GM23338 (cell line): ENCODE data around the gene CTDSP2. TPM values are rescaled to one million over a fixed set of nuclear protein-coding genes. Genes with fewer than 3 reads are reported as not detected.

ENCODE experiments used
- ATAC-seq: fragments of 200-7000 bp; cut with Tn5 transposase; 3 replicates; pipeline ENCODE4 v1.9.1; 2020
- DNase-seq: peaks from one replicate; pipeline ENCODE4 v3.0.0-alpha.2; 2015; ENCODE audit warnings: low spot score
- H2AFZ ChIP-seq: fragments of 200-600 bp; sonication (generic); 2 replicates; pipeline ENCODE4 v1.8.0; 2016; ENCODE audit warnings: antibody characterized with exemption, mild to moderate bottlenecking, moderate library complexity
- H3F3A ChIP-seq: fragments of 200-600 bp; sonication (generic); replicated peaks from 2 replicates; pipeline ENCODE4 v1.8.0; 2017; ENCODE audit warnings: antibody characterized with exemption, mixed run types, low read depth
- H3K27ac ChIP-seq: fragments of 200-600 bp; sonication (generic); 2 replicates; pipeline ENCODE4 v1.6.1; 2016; ENCODE audit warnings: low read depth
- H3K27me3 ChIP-seq: fragments of 200-600 bp; sonication (generic); 2 replicates; pipeline ENCODE4 v1.8.0; 2016; ENCODE audit warnings: mild to moderate bottlenecking, mixed run types, moderate library complexity; ENCODE audit not compliant: insufficient read depth
- H3K36me3 ChIP-seq: fragments of 200-600 bp; sonication (generic); 2 replicates; pipeline ENCODE4 v1.8.0; 2016; ENCODE audit warnings: mild to moderate bottlenecking; ENCODE audit not compliant: insufficient read depth
- H3K4me1 ChIP-seq: fragments of 200-600 bp; sonication (generic); 2 replicates; pipeline ENCODE4 v1.8.0; 2016; ENCODE audit warnings: mild to moderate bottlenecking, moderate library complexity; ENCODE audit not compliant: insufficient read depth
- H3K4me2 ChIP-seq: fragments of 200-600 bp; sonication (generic); 2 replicates; pipeline ENCODE4 v1.7.1; 2017; ENCODE audit warnings: mixed run types
- H3K4me3 ChIP-seq: fragments of 200-600 bp; sonication (generic); 2 replicates; pipeline ENCODE4 v1.6.1; 2016; ENCODE audit warnings: mixed run types
- H3K79me2 ChIP-seq: fragments of 200-600 bp; sonication (generic); replicated peaks from 2 replicates; pipeline ENCODE4 v1.8.0; 2017; ENCODE audit warnings: mild to moderate bottlenecking; ENCODE audit not compliant: insufficient read depth
- H3K9me2 ChIP-seq: fragments of 200-600 bp; sonication (generic); 2 replicates; pipeline ENCODE4 v1.8.0; 2017; ENCODE audit not compliant: insufficient read depth
- H4K20me1 ChIP-seq: fragments of 200-600 bp; sonication (generic); replicated peaks from 2 replicates; pipeline ENCODE4 v1.8.0; 2017; ENCODE audit warnings: mild to moderate bottlenecking; ENCODE audit not compliant: insufficient read depth
- H3K27ac Mint-ChIP-seq: 2 replicates; pipeline ENCODE4 v1.8.0; 2020; ENCODE audit warnings: inconsistent platforms, mild to moderate bottlenecking, moderate library complexity, mixed read lengths
- H3K27me3 Mint-ChIP-seq: 3 replicates; pipeline ENCODE4 v1.8.0; 2022; ENCODE audit warnings: low read depth, mild to moderate bottlenecking, moderate library complexity, mixed read lengths, inconsistent platforms; ENCODE audit not compliant: insufficient read depth, poor library complexity
- H3K36me3 Mint-ChIP-seq: 3 replicates; pipeline ENCODE4 v1.8.0; 2021; ENCODE audit warnings: low read depth, mild to moderate bottlenecking, inconsistent platforms, moderate library complexity, mixed read lengths
- H3K4me1 Mint-ChIP-seq: 3 replicates; pipeline ENCODE4 v1.8.0; 2020; ENCODE audit warnings: mild to moderate bottlenecking, inconsistent platforms, mixed read lengths
- H3K4me3 Mint-ChIP-seq: 3 replicates; pipeline ENCODE4 v1.8.0; 2021; ENCODE audit warnings: moderate library complexity, mild to moderate bottlenecking, inconsistent platforms, mixed read lengths
- H3K9me3 Mint-ChIP-seq: 3 replicates; pipeline ENCODE4 v1.8.0; 2020; ENCODE audit warnings: moderate library complexity, mild to moderate bottlenecking, inconsistent platforms, mixed read lengths
- CREB1 ChIP-seq: fragments of 250-450 bp; sonication (Bioruptor Pico); IDR thresholded peaks from 2 replicates; pipeline ENCODE4 v1.5.0; 2020; ENCODE audit warnings: low read depth, mild to moderate bottlenecking, moderate library complexity
- EZH2 ChIP-seq: fragments of 200-600 bp; sonication (generic); IDR thresholded peaks from one replicate; pipeline ENCODE4 v1.8.0; 2017; ENCODE audit warnings: antibody characterized with exemption, mild to moderate bottlenecking, low read depth; ENCODE audit not compliant: unreplicated experiment
- EZH2phosphoT487 ChIP-seq: fragments of 200-600 bp; sonication (generic); IDR thresholded peaks from one replicate; pipeline ENCODE4 v1.8.1; 2018; ENCODE audit warnings: antibody characterized with exemption; ENCODE audit not compliant: unreplicated experiment
- JUNB ChIP-seq: IDR thresholded peaks from one replicate; pipeline ENCODE4 v1.6.1; 2016; ENCODE audit warnings: antibody characterized with exemption; ENCODE audit not compliant: unreplicated experiment
- NANOG ChIP-seq: IDR thresholded peaks from 2 replicates; pipeline ENCODE4 v1.6.1; 2016; ENCODE audit warnings: antibody characterized with exemption, borderline replicate concordance
- POLR2AphosphoS5 ChIP-seq: IDR thresholded peaks from 2 replicates; pipeline ENCODE4 v1.6.1; 2016; ENCODE audit warnings: antibody characterized with exemption, low read depth
- STAT1 ChIP-seq: IDR thresholded peaks from one replicate; pipeline ENCODE4 v1.6.1; 2016; ENCODE audit warnings: antibody characterized with exemption; ENCODE audit not compliant: unreplicated experiment
- ZNF114 ChIP-seq: fragments of 250-450 bp; sonication (Bioruptor Pico); IDR thresholded peaks from 2 replicates; pipeline ENCODE4 v1.5.0; 2020; ENCODE audit warnings: mild to moderate bottlenecking, moderate library complexity
- ZNF331 ChIP-seq: fragments of 250-450 bp; sonication (Bioruptor Pico); IDR thresholded peaks from 2 replicates; pipeline ENCODE4 v1.5.0; 2020; ENCODE audit warnings: low read depth, mild to moderate bottlenecking, moderate library complexity
- polyA plus RNA-seq: library from polyadenylated mRNA; unstranded; fragments of >200 nt; fragmentation: Nextera tagmentation; extraction: Ambion mirVana; gene quantifications from 2 replicates; pipeline ENCODE4 v1.2.1, GENCODE V29; 2016
- total RNA-seq: library from RNA; depleted of rRNA; stranded (reverse); fragments of >200 nt; shearing (Covaris generic); gene quantifications from 2 replicates; pipeline ENCODE4 v1.2.3, GENCODE V29; 2014
- TF ChIP-seq, protein P1 (sequence below): IDR thresholded peaks from one replicate; pipeline ENCODE4 v1.6.1; 2018; ENCODE audit warnings: antibody characterized with exemption; ENCODE audit not compliant: unreplicated experiment
- TF ChIP-seq, protein P2 (sequence below): fragments of 250-450 bp; sonication (Bioruptor Pico); IDR thresholded peaks from 2 replicates; pipeline ENCODE4 v1.5.0; 2020; ENCODE audit warnings: mild to moderate bottlenecking, moderate library complexity
- TF ChIP-seq, protein P3 (sequence below): IDR thresholded peaks from 2 replicates; pipeline ENCODE4 v1.6.1; 2016; ENCODE audit warnings: antibody characterized with exemption
- TF ChIP-seq, protein P4 (sequence below), 2 experiments: fragments of 200-600 bp in 1 of 2; sonication (generic) in 1 of 2; conservative IDR thresholded peaks; 2 replicates each; pipeline versions ENCODE4 v1.5.1 to v1.6.1; 2016 to 2017; ENCODE audit warnings: antibody characterized with exemption in 2 of 2, low read depth in 2 of 2, mild to moderate bottlenecking in 2 of 2, moderate library complexity in 1 of 2

CTDSP2 gene
- total and polyA plus RNA-seq, 2 experiments from 2014 or later, result 22.8 to 81.9 TPM

DNA sequence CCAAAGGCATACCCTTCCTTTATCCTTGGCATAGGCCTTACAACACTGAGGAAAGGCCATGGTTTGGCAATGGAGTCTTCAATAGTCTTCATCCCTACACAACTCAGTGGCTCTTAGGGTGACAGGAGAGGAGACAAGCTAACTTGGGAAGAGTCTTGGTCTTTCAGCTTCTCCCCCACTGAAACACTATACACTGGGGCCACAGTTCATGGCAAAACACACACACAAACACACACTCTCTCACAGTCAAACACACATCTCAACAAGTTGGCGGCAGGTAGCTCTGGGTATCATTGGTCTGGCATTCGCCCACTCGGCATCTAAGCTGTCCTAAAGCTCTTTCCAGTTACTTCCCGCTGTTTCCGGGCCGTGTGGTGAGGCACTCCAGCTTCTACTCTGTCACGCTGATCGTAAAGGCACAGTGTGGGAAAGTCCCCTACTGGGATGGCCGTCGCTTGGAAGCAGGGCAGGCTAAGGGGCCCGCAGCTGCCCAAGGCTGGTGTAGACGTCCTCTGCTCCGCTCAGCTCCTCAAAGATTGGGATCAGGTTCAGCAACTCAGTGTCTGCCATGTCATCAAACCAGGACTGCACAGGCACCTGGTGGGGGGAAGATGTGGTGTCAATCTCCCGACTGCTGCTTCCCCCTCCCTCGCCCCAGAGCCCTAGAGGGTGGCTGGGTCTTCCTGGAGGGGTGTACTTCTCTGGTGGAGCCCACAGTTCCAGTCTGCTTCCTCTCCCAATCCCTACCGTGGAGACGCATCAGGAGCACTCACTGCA lies 23.2 kb downstream of the CTDSP2 start:
- H3K27ac Mint-ChIP-seq, result no peak overlapping the region
- no peak for TF ChIP-seq STAT1
- TF ChIP-seq ZNF114 (CRISPR knock-in tag), result no peak
- TF ChIP-seq, protein P1, sequence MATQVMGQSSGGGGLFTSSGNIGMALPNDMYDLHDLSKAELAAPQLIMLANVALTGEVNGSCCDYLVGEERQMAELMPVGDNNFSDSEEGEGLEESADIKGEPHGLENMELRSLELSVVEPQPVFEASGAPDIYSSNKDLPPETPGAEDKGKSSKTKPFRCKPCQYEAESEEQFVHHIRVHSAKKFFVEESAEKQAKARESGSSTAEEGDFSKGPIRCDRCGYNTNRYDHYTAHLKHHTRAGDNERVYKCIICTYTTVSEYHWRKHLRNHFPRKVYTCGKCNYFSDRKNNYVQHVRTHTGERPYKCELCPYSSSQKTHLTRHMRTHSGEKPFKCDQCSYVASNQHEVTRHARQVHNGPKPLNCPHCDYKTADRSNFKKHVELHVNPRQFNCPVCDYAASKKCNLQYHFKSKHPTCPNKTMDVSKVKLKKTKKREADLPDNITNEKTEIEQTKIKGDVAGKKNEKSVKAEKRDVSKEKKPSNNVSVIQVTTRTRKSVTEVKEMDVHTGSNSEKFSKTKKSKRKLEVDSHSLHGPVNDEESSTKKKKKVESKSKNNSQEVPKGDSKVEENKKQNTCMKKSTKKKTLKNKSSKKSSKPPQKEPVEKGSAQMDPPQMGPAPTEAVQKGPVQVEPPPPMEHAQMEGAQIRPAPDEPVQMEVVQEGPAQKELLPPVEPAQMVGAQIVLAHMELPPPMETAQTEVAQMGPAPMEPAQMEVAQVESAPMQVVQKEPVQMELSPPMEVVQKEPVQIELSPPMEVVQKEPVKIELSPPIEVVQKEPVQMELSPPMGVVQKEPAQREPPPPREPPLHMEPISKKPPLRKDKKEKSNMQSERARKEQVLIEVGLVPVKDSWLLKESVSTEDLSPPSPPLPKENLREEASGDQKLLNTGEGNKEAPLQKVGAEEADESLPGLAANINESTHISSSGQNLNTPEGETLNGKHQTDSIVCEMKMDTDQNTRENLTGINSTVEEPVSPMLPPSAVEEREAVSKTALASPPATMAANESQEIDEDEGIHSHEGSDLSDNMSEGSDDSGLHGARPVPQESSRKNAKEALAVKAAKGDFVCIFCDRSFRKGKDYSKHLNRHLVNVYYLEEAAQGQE, result no peak
- TF ChIP-seq EZH2phosphoT487, result no peak
- TF ChIP-seq CREB1 (CRISPR knock-in tag), result no peak
- TF ChIP-seq, protein P2, sequence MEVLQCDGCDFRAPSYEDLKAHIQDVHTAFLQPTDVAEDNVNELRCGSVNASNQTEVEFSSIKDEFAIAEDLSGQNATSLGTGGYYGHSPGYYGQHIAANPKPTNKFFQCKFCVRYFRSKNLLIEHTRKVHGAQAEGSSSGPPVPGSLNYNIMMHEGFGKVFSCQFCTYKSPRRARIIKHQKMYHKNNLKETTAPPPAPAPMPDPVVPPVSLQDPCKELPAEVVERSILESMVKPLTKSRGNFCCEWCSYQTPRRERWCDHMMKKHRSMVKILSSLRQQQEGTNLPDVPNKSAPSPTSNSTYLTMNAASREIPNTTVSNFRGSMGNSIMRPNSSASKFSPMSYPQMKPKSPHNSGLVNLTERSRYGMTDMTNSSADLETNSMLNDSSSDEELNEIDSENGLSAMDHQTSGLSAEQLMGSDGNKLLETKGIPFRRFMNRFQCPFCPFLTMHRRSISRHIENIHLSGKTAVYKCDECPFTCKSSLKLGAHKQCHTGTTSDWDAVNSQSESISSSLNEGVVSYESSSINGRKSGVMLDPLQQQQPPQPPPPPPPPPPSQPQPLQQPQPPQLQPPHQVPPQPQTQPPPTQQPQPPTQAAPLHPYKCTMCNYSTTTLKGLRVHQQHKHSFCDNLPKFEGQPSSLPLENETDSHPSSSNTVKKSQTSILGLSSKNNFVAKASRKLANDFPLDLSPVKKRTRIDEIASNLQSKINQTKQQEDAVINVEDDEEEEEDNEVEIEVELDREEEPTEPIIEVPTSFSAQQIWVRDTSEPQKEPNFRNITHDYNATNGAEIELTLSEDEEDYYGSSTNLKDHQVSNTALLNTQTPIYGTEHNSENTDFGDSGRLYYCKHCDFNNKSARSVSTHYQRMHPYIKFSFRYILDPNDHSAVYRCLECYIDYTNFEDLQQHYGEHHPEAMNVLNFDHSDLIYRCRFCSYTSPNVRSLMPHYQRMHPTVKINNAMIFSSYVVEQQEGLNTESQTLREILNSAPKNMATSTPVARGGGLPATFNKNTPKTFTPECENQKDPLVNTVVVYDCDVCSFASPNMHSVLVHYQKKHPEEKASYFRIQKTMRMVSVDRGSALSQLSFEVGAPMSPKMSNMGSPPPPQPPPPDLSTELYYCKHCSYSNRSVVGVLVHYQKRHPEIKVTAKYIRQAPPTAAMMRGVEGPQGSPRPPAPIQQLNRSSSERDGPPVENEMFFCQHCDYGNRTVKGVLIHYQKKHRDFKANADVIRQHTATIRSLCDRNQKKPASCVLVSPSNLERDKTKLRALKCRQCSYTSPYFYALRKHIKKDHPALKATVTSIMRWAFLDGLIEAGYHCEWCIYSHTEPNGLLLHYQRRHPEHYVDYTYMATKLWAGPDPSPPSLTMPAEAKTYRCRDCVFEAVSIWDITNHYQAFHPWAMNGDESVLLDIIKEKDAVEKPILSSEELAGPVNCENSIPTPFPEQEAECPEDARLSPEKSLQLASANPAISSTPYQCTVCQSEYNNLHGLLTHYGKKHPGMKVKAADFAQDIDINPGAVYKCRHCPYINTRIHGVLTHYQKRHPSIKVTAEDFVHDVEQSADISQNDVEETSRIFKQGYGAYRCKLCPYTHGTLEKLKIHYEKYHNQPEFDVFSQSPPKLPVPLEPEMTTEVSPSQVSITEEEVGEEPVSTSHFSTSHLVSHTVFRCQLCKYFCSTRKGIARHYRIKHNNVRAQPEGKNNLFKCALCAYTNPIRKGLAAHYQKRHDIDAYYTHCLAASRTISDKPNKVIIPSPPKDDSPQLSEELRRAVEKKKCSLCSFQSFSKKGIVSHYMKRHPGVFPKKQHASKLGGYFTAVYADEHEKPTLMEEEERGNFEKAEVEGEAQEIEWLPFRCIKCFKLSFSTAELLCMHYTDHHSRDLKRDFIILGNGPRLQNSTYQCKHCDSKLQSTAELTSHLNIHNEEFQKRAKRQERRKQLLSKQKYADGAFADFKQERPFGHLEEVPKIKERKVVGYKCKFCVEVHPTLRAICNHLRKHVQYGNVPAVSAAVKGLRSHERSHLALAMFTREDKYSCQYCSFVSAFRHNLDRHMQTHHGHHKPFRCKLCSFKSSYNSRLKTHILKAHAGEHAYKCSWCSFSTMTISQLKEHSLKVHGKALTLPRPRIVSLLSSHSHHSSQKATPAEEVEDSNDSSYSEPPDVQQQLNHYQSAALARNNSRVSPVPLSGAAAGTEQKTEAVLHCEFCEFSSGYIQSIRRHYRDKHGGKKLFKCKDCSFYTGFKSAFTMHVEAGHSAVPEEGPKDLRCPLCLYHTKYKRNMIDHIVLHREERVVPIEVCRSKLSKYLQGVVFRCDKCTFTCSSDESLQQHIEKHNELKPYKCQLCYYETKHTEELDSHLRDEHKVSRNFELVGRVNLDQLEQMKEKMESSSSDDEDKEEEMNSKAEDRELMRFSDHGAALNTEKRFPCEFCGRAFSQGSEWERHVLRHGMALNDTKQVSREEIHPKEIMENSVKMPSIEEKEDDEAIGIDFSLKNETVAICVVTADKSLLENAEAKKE, result no peak
- no peak for TF ChIP-seq NANOG
- no peak for TF ChIP-seq ZNF331 (CRISPR knock-in tag)
- TF ChIP-seq, protein P3, sequence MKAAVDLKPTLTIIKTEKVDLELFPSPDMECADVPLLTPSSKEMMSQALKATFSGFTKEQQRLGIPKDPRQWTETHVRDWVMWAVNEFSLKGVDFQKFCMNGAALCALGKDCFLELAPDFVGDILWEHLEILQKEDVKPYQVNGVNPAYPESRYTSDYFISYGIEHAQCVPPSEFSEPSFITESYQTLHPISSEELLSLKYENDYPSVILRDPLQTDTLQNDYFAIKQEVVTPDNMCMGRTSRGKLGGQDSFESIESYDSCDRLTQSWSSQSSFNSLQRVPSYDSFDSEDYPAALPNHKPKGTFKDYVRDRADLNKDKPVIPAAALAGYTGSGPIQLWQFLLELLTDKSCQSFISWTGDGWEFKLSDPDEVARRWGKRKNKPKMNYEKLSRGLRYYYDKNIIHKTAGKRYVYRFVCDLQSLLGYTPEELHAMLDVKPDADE, result no peak
- TF ChIP-seq JUNB, result no peak
- TF ChIP-seq, protein P4, sequence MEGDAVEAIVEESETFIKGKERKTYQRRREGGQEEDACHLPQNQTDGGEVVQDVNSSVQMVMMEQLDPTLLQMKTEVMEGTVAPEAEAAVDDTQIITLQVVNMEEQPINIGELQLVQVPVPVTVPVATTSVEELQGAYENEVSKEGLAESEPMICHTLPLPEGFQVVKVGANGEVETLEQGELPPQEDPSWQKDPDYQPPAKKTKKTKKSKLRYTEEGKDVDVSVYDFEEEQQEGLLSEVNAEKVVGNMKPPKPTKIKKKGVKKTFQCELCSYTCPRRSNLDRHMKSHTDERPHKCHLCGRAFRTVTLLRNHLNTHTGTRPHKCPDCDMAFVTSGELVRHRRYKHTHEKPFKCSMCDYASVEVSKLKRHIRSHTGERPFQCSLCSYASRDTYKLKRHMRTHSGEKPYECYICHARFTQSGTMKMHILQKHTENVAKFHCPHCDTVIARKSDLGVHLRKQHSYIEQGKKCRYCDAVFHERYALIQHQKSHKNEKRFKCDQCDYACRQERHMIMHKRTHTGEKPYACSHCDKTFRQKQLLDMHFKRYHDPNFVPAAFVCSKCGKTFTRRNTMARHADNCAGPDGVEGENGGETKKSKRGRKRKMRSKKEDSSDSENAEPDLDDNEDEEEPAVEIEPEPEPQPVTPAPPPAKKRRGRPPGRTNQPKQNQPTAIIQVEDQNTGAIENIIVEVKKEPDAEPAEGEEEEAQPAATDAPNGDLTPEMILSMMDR (conservative IDR thresholded peaks at IDR 0.05; ENCODE audit: low read depth in 2 of 2), result no peak
- TF ChIP-seq POLR2AphosphoS5, result no peak
- no peak for TF ChIP-seq EZH2

More for the DNA sequence above, 23.2 kb downstream of the CTDSP2 start:
- no peak overlapping the region for H3K4me3 Mint-ChIP-seq
- no peak overlapping the region for H3K4me2 ChIP-seq
- H2AFZ ChIP-seq, result no peak overlapping the region
- DNase-seq (no peak), ATAC-seq (no peak)
- no peaks in the 10 kb centered on the region; the same call in 2 of the 3 replicates for H3K4me1 Mint-ChIP-seq
- no peaks in the 10 kb centered on the region for H3K79me2 ChIP-seq
- H3K36me3 Mint-ChIP-seq, result peaks cover 77% of the 10 kb centered on the region
- H3K27me3 ChIP-seq, result no peaks in the 10 kb centered on the region
- H3K9me3 Mint-ChIP-seq, result no peaks in the 10 kb centered on the region
- no peak overlapping the region for H3K27ac ChIP-seq
- H3K4me1 ChIP-seq, result no peaks in the 10 kb centered on the region
- no peaks in the 10 kb centered on the region for H3K9me2 ChIP-seq
- no peak overlapping the region for H3K4me3 ChIP-seq
- H3K36me3 ChIP-seq, result peaks cover 33% of the 10 kb centered on the region
- H3F3A ChIP-seq, result 0 out of 2 replicates have a peak, but pooled peaks cover 7% of the 10 kb centered on the region
- H3K27me3 Mint-ChIP-seq, result peaks cover 14% of the 10 kb centered on the region
- H4K20me1 ChIP-seq, result peaks cover 4% of the 10 kb centered on the region; the same call in 1 of the 2 replicates
